ENCODE results near the gene ZNF57. TPM values are rescaled to one million over a fixed set of nuclear protein-coding genes. Genes with fewer than 3 reads are reported as not detected.

ZNF57 gene
- total and polyA plus RNA-seq, 9 of the 15 experiments (the other 6 are each of a cell fraction or from before 2014, with no cell fraction given), result 3.9 to 13.5 (median 7.8) TPM

- TF ChIP-seq, protein P1, sequence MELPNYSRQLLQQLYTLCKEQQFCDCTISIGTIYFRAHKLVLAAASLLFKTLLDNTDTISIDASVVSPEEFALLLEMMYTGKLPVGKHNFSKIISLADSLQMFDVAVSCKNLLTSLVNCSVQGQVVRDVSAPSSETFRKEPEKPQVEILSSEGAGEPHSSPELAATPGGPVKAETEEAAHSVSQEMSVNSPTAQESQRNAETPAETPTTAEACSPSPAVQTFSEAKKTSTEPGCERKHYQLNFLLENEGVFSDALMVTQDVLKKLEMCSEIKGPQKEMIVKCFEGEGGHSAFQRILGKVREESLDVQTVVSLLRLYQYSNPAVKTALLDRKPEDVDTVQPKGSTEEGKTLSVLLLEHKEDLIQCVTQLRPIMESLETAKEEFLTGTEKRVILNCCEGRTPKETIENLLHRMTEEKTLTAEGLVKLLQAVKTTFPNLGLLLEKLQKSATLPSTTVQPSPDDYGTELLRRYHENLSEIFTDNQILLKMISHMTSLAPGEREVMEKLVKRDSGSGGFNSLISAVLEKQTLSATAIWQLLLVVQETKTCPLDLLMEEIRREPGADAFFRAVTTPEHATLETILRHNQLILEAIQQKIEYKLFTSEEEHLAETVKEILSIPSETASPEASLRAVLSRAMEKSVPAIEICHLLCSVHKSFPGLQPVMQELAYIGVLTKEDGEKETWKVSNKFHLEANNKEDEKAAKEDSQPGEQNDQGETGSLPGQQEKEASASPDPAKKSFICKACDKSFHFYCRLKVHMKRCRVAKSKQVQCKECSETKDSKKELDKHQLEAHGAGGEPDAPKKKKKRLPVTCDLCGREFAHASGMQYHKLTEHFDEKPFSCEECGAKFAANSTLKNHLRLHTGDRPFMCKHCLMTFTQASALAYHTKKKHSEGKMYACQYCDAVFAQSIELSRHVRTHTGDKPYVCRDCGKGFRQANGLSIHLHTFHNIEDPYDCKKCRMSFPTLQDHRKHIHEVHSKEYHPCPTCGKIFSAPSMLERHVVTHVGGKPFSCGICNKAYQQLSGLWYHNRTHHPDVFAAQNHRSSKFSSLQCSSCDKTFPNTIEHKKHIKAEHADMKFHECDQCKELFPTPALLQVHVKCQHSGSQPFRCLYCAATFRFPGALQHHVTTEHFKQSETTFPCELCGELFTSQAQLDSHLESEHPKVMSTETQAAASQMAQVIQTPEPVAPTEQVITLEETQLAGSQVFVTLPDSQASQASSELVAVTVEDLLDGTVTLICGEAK (IDR thresholded peaks at IDR 0.05), result 0 out of 2 replicates have a peak, but pooled peaks have one; percentile 20
- TF ChIP-seq, protein P1 (CRISPR knock-in tag; IDR thresholded peaks at IDR 0.05), result no peak
- no peak for TF ChIP-seq CREB3L1 (IDR thresholded peaks at IDR 0.05; ENCODE audit: borderline replicate concordance, low read depth)
- TF ChIP-seq ETS2 (tag; IDR thresholded peaks at IDR 0.05; ENCODE audit: borderline replicate concordance, poor library complexity, severe bottlenecking), result no peak
- TF ChIP-seq HNRNPK (IDR thresholded peaks at IDR 0.05; ENCODE audit: low read depth, low read length, poor library complexity, severe bottlenecking), result no peak
- no peak for TF ChIP-seq SAP30 (IDR thresholded peaks at IDR 0.05; ENCODE audit: borderline replicate concordance, insufficient read depth, low read depth, low read length, poor library complexity, severe bottlenecking)
- TF ChIP-seq NFE2L1 (tag; IDR thresholded peaks at IDR 0.05; ENCODE audit: borderline replicate concordance, low read depth), result no peak
- no peak for TF ChIP-seq HOXB6 (CRISPR knock-in tag; IDR thresholded peaks at IDR 0.05; ENCODE audit: borderline replicate concordance)
- TF ChIP-seq, protein P2, sequence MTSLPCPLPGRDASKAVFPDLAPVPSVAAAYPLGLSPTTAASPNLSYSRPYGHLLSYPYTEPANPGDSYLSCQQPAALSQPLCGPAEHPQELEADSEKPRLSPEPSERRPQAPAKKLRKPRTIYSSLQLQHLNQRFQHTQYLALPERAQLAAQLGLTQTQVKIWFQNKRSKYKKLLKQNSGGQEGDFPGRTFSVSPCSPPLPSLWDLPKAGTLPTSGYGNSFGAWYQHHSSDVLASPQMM (CRISPR knock-in tag; IDR thresholded peaks at IDR 0.05), result no peak
- TF ChIP-seq NRF1 (conservative IDR thresholded peaks at IDR 0.05 in 1 of 2, IDR thresholded peaks at IDR 0.05 in 1 of 2), result no peak
- TF ChIP-seq ZNF175 (CRISPR knock-in tag; IDR thresholded peaks at IDR 0.05; ENCODE audit: low read depth), result peak; percentile 66; the same call in 1 of the 2 replicates
- TF ChIP-seq RBM25 (IDR thresholded peaks at IDR 0.05; ENCODE audit: low read depth, low read length, severe bottlenecking), result no peak
Measured at GRCh38 chr19:2962018-2962670, 61.4 kb downstream of the ZNF57 start (continued).

Data from K562 (cell line).